ENCODE data around the gene CAVIN3. TPM values are rescaled to one million over a fixed set of nuclear protein-coding genes. Genes with fewer than 3 reads are reported as not detected.

The CAVIN3 gene
- total RNA-seq, 1 experiment from 2014 or later: 41.5 TPM

GRCh38 chr11:6360183-6360582, 39.9 kb upstream of the CAVIN3 start:
- H3K4me1 Mint-ChIP-seq: peaks cover 4% of the 10 kb centered on the region; the same call in 1 of the 2 replicates
- TF ChIP-seq ARID4B (CRISPR knock-in tag; IDR thresholded peaks at IDR 0.05; ENCODE audit: borderline replicate concordance) (no peak), OVOL2 (CRISPR knock-in tag; IDR thresholded peaks at IDR 0.05; ENCODE audit: borderline replicate concordance) (no peak), HMGXB4 (CRISPR knock-in tag; IDR thresholded peaks at IDR 0.05) (no peak), CREM (CRISPR knock-in tag; IDR thresholded peaks at IDR 0.05) (no peak), ZNF281 (CRISPR knock-in tag; IDR thresholded peaks at IDR 0.05) (no peak), NR3C1 (CRISPR knock-in tag; conservative IDR thresholded peaks at IDR 0.05; ENCODE audit: low read depth) (no peak), ZSCAN18 (CRISPR knock-in tag; IDR thresholded peaks at IDR 0.05) (no peak), NR2C2 (CRISPR knock-in tag; IDR thresholded peaks at IDR 0.05) (no peak), CTCF (IDR thresholded peaks at IDR 0.05) (no peak), IRF1 (CRISPR knock-in tag; IDR thresholded peaks at IDR 0.05) (no peak)
- DNase-seq (ENCODE audit: low spot score) (no peak), ATAC-seq (no peak)
- POLR2A ChIA-PET: interaction anchor here (0.5 kb wide), 1 partner anchor 85 kb away, joined by 4 read pairs; no protein-coding TSS in a partner anchor
- no peaks in the 10 kb centered on the region for H3K27me3 Mint-ChIP-seq (ENCODE audit: low read depth)
- H3K9me3 Mint-ChIP-seq: no peaks in the 10 kb centered on the region
- no peaks in the 10 kb centered on the region for H3K36me3 Mint-ChIP-seq
- no peak overlapping the region for H3K4me3 Mint-ChIP-seq
- no peak overlapping the region for H3K27ac Mint-ChIP-seq
- CTCF ChIA-PET: interaction anchor here (0.6 to 3.4 kb wide), 3 partner anchors 57 to 110 kb away, joined by 3 to 13 read pairs (median 4); no protein-coding TSS in a partner anchor

GRCh38 chr11:6357222-6357621, 36.9 kb upstream of the CAVIN3 start:
- H3K4me3 Mint-ChIP-seq: no peak overlapping the region
- DNase-seq (ENCODE audit: low spot score) (no peak), ATAC-seq (no peak)
- H3K4me1 Mint-ChIP-seq: peaks cover 5% of the 10 kb centered on the region
- ChIA-PET CTCF (interaction anchor here (1.1 to 1.2 kb wide), 3 partner anchors 22 to 106 kb away, joined by 3 to 5 read pairs (median 3); no protein-coding TSS in a partner anchor), POLR2A (no interaction called here)
- H3K27ac Mint-ChIP-seq: no peak overlapping the region
- no peaks in the 10 kb centered on the region for H3K27me3 Mint-ChIP-seq (ENCODE audit: low read depth)
- no peaks in the 10 kb centered on the region for H3K36me3 Mint-ChIP-seq
- H3K9me3 Mint-ChIP-seq: no peaks in the 10 kb centered on the region
- TF ChIP-seq ZMAT4 (CRISPR knock-in tag; IDR thresholded peaks at IDR 0.05) (no peak), HMGXB4 (CRISPR knock-in tag; IDR thresholded peaks at IDR 0.05) (no peak), HMGA2 (CRISPR knock-in tag; IDR thresholded peaks at IDR 0.05) (no peak), NFE2L1 (CRISPR knock-in tag; IDR thresholded peaks at IDR 0.05) (no peak), ZNF512 (CRISPR knock-in tag; IDR thresholded peaks at IDR 0.05; ENCODE audit: borderline replicate concordance) (no peak), SMAD4 (CRISPR knock-in tag; IDR thresholded peaks at IDR 0.05) (no peak), ZNF232 (CRISPR knock-in tag; IDR thresholded peaks at IDR 0.05) (no peak), ZNF396 (CRISPR knock-in tag; IDR thresholded peaks at IDR 0.05; ENCODE audit: borderline replicate concordance) (no peak)

Data from WTC11 (cell line).